Measurements from ENCODE around the gene CELSR1. TPM values are rescaled to one million over a fixed set of nuclear protein-coding genes. Genes with fewer than 3 reads are reported as not detected.
"Not testable (repeated sequence)": the region's sequence is repeated elsewhere in the genome, so short reads cannot be mapped to it uniquely, and the experiment has no call there.

Gene CELSR1
- total RNA-seq, 1 donor from 2014 or later, result 14.2 TPM

DNA sequence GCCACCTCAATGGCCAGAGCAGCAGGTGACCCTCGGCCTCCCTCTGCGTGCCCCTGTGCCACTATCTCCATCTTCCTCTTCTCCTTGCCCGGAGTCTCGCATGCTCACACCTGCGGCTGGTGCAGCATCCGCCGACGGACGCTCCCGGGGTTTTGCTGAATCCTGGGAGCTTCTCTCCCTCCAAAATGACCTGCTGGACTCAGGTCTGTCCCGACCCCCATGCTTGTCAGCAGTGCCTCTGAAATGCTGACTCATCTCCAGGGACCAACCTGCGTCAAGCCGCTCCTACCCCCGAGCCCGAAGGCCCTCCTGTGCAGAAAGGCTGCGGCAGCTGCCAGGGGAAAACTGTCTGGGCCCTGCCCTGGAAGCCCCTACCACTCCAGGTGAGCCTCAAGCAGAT, 58.4 kb downstream of the CELSR1 start:
- no peak for DNase-seq

DNA sequence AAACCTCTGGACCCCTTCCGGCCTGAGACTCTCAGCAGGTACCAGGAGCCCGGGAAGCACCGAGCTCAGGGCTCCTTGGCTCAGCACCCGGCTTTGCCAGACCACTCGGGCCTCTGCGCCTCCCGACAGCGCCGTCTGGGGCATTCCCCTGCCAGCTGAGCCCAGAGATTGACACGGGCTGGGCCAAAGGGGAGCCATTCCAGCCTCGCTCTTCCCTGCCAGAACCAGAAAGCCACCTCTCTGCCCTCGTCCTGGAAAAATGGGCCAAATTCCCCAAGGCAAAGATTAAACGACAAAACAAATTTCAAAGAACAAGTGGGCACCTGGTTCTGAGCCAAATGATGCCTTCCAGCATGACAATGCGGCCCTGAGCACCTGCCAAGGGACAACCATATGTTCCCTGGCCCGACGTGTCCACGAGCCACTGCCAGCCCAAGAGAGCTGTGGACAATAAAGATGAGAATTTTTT, 59.3 kb downstream of the CELSR1 start:
- DNase-seq, result no peak

DNA sequence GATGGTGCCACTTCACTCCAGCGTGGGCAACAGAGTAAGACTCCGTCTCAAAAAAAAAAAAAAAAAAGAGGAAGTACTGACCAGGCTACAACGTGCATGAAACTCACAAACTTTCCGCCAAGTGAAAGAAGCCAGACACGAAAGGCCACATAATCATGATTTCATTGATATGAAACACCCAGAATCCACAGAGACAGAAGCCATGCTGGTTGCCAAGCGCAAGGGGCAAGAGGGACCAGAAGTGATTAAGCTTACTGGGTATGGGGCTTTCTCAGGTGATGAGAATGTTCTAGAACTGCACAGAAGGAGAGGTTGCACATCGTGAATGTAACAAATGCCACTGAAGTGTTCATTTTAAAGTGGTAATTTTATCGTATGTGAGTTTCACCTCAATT, 60.9 kb downstream of the CELSR1 start:
- DNase-seq, result no peak

DNA sequence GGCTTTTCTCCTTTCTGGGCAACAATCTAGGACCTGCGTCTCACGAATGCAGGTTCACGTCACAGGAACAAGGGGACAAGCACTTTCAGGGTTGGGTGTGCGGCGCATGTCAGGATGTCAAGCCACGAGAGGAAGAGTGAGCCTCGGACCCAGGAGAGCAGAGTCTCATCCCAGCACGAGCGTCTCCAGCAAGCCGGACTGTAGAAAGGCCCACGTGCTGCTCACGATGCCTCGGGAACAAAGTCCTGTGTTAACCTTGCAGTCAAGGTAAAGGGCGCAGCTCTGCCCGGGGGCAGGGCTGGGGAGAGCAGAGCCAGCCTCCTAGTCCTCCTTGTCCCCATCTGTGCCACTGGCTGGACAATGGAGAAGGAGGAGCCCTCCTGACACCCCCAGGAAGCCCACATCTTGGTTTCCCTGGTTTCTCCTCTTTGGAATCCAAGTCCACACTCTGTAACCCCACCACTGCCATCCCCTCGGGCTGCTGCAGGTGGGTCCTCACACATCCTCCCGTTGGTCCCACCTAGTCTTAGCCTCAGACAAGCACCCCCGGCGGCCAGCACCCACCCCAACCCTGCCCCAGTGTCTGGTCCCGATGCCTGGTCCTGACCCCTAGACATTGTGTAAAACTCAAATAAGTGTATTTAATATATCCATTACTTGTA, 63.4 kb downstream of the CELSR1 start:
- no peak for DNase-seq

DNA sequence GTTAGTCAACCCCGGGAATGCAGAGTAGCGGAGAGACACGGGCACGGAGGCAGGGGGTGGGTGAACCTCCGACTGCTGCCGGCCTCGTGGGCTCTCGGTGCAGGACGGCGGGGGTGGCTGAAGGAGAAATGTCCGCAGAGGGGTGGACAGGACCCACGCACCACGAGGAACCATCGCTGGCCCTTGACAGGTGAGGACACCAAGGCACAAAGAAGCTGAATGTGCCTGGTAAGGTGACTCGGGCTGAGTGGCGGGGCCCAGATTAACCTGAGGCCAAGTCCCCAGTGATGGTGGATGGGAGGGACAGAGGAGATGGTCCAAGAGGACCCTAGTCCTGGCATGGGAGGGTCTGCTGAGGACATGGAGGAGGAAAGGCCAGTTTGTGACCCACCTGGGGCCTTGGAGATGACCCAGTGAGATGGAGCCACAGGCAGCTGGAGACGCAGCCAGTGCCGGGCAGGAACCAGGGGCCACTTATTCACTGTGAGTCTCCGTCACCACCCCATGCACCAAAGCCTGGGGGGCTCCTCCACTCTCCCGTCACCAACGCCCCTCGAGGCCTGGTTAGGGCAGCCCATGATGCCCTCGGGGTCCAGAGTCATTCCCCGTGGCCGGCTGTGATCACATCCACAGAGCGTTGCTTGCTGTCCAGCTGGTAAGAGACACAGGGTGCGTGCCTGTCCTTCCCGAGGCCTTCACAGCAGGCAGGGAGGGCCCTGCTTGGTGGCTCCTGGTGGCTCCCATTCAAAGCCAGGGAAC, 64.2 kb downstream of the CELSR1 start:
- no peak for DNase-seq

DNA sequence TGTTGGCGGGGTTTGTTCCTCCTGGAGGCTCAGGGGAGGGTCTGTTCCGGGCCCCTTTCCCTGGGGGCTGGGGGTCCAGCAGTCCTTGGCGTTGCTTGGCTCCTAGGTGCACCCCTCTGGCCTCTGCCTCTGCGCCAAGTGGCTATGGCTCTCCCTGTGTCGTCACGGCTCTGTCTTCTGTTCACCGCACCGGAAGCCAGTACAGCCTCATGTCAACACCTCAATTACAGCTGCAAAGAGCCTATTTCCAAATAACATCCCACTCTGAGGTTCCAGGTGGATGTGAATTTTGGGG, 64.8 kb downstream of the CELSR1 start:
- DNase-seq, result no peak

DNA sequence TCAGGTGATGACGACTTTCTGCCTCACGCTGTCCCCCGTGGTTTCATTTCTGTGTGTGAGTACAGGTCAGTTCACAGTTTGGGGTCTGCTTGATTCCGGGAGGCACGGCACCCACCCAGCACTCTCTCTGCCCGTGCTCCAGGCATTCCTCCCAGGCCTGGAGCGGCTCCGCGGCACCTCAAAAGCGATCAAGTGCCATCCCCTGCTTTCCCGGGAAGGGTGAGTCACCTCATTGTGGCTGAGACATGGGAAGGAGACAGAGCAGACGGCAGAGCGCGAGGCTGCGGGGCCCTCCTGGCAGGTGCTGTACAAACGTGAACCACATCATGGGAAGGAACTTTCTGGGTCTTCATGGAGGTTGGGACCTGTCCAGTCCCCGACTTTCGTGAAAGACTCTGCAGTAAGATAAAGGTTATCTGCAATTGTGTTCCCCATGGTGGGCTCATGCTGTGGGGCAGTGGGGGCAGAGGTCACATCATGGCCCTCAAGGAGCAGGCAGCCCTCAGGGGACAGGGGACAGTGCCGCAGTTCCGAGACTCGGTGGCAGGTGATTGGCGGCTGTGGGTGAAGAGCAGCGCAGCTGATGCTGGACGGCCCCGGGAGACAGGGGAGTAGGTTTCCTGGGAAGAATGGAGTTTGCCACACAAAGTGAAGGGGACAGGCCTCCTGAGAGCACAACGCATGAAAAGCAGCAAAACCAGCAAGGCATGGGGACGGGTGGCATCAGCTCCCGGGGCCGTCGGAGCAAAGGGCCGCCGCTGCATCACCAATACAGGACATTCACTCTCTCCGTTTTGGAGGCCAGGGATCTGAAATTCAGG, 65.3 kb downstream of the CELSR1 start:
- DNase-seq, result no peak

DNA sequence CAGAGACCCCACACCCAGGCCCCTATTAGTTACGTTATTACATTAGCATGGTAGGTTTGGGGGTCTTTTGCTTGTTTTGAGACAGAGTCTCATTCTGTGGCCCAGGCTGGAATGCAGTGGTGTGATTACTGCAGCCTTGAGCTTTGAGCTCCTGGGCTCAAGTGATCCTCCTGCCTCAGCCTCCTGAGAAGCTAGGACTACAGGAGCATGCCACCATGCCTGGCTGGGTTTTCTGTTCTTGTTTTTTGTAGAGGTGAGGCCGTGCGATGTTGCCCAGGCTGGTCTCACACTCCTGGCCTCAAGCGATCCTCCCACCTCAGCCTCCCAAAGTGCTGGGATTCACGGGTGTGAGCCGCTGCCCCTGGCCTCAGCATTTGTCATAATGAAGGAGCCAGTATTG, 66.1 kb downstream of the CELSR1 start:
- DNase-seq, result not testable (repeated sequence)

DNA sequence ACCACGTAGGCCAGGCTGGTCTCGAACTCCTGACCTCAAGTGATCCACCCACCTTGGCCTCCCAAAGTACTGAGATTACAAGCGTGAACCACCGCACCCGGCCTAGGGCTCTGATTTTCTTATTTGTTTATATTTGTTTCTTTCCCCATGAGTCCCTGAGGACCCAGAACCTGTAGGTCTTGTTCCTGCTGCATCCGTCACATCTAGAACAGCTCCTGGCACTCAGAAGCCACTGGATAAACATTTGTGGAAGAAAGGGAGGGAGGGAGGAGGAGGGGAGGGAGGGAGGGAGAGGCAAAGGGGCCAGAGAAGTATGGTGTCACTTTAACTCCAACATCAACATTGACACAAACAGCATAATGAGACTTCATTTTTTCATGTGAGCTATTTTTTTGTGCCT, 67.7 kb downstream of the CELSR1 start:
- DNase-seq, result no peak

DNA sequence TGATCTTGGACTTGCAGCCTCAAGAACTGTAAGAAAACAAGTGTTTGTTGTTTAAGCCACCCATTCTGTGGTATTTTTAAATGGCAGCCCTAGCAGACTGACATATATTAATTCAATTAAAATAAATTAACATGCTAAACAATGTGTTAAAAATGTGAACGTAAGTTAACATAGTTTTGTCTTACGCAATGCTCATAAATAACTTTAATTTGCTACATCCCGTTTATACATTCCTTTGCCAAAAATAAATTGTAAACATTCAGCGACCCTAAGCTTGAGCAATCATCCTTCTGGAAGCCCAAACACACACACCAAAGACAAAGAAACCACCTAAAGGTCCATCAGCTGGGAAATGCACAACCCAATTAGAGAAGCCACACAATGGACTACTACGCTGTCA, 70.4 kb downstream of the CELSR1 start:
- DNase-seq, result peak; percentile 67

DNA sequence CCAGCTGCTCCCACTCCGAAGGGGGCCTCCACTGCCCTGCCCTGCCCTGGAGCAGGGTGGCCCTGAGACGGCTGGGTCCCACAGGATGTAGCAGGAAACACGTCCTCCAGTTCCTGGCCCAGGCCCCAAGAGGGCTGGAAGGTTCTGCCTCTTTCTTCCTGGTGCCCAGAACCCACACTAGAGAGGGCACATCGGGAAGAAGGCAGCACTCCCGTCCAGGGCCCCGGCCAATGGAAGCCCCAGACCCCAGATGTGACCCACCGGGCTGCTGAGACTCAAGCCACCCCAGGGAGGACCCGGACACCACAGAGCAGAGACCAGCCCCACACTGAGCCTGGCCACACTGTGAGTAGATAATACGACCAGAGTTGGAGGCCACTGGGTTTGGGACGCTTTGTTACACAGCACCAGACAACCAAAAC, 71.2 kb downstream of the CELSR1 start:
- DNase-seq, result no peak

DNA sequence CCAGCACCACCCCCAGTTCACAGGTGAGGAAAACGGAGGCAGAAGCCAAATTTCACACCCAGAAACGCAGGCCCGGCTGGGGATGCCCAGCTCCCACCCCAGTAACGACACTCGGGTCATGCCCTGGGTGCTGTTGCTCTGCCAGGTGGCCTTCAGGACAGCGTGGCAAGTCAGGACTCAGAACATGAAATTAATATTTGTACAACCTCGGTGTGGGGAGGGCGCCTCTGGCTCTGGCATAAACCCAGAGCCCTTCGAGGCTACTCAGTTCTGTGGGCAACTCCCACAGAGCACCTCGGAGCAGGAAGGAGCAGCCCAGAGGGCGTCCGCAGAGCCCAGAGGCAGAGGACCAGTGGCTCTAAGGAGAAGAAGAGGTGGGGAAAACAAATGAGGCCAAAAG, 71.6 kb downstream of the CELSR1 start:
- DNase-seq, result no peak

DNA sequence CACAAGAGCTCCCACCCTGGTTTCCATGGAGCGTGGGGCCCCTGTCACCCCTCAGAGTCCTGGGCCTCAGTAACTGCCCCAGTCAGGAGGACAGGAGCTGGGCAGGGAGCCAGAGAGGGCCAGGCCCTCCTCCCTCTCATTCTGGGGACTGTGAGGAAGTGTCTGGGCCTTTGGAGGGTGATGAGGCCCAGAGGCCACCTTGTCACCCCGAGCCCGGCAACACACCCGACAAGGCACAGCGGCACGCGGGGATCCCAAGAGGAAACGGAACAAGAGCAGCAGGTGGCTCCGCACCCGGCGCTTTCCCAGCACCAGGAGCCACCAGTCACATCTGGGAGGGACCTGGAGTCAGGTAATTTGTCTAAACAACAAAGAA, 72.1 kb downstream of the CELSR1 start:
- no peak for DNase-seq

DNA sequence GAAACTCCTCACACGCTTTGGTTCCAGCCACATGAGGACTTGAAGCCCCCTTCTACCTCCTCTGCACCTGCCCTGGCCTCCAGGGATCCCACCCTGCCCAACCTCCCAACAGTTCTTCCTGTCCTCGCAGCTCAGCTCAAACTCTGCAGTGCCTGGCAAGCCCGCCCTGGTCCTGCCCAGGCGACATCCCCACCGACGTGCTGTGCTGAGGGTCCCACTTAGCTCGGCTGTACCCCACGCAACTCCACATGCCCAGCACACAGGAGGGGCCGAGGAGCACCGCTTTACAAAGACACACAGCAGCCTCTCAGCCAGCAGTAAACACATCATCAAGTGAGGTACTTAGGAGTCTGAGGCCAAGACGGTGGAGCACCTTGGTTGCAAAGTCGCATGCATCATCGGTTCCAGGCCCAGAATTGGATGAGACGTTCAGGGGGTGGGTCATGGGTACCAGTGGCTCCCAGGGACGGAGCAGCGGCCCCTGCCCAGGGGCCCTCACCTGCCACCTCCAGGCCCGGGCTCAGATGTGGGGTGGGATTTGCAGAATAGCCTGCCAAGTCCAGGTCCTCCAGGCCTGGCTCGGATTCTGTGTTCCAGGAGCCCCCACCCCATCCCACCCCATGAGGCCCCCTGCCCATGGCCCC, 72.6 kb downstream of the CELSR1 start:
- no peak for DNase-seq

DNA sequence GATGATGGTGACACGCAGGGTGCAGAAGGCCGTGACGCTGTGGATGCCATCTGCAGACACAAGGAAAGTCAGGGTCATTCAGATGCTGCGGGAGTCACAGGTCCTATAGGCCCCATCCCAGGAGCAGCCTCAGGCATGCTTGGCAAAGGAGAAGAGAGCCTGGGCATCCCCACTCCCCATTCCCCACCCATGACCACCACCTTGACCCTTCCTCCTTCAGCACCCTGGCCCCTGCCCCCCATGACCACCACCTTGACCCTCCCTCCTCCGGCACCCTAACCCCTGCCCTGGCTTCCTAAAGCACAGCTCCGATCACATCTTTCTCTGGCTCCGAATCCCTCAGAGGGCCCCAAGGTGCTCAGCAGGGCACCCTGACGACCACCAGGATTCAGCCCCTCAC, 73.1 kb downstream of the CELSR1 start:
- DNase-seq, result no peak

DNA sequence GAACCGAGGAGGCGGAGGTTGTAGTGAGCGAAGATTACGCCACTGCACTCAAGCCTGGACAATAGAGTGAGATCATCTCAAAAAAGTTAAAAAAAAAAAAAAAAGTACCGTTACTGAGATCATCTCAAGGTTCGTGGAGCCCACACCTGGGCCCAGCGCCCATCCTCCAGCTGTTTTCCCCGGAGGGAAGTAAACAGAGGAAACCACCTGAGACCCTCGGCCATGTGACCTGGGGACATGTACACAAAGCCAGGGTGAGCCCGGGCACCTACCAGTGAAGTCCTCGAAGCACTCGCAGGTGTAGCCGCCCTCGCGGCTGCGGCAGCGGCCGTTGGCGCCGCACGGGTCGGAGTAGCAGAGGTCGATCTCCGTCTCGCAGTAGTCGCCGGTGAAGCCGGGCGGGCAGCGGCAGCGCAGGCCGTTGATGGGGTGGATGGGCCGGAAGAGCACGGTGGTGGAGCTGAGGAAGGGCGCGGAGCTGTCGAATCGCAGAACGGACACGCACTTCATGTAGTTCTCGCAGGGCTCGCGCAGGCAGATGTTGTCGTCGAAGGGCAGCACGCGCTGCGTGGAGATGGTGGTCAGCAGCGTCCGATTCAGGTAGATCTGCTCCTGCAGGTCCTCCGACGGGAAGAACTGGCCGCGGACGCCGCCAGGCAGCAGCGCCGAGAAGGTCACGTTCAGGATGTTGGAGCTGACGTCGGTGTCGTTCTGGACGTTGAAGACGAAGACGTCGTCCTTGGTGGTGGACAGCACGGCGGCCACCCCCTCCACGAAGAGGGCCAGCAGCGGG, 73.8 kb downstream of the CELSR1 start:
- DNase-seq, result no peak

DNA sequence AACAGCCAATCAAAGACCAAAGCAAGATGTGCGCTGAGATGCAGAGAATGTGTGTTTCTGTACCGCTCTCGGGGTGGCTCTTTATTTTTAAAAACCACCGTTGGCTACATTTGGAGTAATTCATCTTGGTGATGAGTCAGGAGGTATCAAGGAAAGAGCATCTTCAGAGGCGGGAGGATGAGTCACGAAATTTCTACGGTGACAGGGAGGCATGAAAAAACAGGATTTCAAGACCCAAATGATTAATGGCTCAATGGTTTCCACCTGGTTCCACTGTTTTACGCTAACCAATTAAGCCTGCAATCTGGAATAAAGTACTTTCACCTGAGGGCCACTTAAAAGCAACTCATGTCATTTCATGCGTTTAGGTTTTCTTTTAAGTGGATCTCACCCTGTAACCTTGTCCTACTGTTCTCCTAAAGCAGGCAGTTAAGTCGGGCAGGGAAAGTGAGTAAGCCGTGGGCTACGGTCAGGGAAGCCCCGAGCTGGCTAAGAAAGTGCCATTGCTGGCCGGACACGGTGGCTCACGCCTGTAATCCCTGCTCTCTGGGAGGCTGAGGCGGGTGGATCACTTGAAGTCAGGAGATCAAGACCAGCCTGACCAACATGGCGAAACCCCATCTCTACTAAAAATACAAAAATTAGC, 74.6 kb downstream of the CELSR1 start:
- DNase-seq, result no peak

DNA sequence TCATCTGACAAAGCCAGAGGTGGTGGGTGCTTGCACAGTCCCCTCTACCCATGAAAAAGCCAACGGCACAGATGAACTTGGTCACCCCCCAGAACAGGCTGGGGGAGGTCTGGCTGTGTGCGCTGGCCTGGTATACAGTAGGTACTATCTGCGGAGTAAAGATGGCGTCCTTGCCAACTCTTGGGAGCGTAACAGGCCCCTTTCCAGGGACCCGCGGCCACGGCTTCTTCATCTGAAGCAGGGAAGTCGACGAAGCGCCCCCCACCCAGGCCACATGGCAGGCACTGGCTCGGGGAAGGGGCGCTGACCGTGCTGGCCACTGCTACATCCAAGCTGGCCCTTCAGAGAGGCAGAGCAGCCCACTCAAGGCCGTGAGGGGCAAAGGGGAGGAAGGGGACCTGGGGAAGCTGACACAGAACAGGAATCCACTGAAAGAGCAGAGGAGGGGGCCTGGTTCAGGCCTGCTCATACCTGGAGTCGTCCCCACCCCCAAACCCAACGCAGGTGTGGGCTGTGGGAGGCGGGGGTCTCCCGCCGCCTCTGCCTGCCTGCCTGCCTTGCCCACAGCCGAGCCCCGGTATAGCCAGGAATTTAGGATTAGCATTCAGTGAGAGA, 75.7 kb downstream of the CELSR1 start:
- DNase-seq, result no peak

DNA sequence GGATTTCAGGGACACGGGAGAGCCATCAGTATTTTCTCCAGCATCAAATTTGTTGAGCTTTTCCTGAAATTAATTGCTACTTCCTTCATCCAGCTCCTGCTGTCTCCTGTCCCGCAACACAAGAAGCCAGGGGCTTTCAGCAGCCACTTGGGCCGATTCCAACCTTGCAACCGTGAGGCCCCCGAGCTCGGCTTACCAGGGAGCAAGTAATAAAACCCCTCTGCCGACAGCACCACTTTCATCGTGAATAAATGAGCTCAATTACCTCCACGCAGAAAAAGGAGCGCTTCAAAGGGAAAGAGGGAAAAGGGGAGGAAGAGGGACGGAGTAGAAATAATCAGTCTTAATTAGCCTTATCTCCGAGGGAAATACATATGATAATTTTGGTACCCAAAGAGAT, 76.6 kb downstream of the CELSR1 start:
- no peak for DNase-seq

DNA sequence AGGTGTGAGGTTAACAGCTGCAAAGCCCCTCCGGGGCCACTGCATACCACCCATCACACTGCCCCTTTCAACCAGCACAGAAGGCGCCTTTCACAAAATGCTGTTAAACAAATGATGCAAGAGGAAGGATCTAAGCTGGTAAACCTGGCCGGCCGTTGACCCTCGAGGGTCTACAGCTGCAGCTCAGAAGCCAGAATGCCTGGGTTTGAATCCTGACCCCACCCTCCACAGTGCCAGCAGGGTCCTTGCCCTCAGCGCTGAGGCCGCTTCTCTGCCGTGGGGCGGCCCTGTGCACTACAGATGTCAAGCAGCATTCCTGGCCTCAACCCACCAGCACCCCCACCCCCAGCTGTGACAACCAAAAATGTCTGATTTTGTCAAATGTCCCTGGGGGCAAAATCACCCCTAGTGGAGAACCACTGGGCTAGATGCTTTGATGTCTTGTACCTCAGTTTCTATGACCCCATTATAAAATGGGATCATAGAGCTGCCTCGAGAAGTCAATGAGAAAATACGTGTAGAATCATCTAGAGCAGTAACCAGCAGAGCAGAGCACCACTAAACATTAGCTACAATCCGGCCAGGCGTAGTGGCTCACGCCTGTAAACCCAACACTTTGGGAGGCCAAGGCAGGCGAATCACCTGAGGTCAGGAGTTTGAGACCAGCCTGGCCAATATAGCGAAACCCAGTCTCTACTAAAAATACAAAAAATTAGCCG, 77.9 kb downstream of the CELSR1 start:
- DNase-seq, result no peak
